GM21619 (cell line): ENCODE data around the gene PPEF2.

Source experiments
- ATAC-seq: cut with Tn5 transposase; IDR thresholded peaks from one replicate; pipeline ENCODE4 v1.9.1; 2021; ENCODE audit not compliant: unreplicated experiment

PPEF2 gene

GRCh38 chr4:75834095-75834771 is 68.0 kb downstream of the PPEF2 start:
- ATAC-seq = no peak

GRCh38 chr4:75831856-75832405 is 70.3 kb downstream of the PPEF2 start:
- no peak for ATAC-seq

- ATAC-seq = no peak
Observed at GRCh38 chr4:75830906-75831305, 71.3 kb downstream of the PPEF2 start.

- no peak for ATAC-seq
Observed at GRCh38 chr4:75823812-75824211, 78.4 kb downstream of the PPEF2 start.

GRCh38 chr4:75822416-75822815 is 79.8 kb downstream of the PPEF2 start:
- ATAC-seq = no peak

- ATAC-seq = no peak
Observed at GRCh38 chr4:75821966-75822365, 80.3 kb downstream of the PPEF2 start.

- ATAC-seq = no peak
Observed at GRCh38 chr4:75821216-75821615, 81.0 kb downstream of the PPEF2 start.

- ATAC-seq = no peak
Observed at GRCh38 chr4:75820676-75821075, 81.6 kb downstream of the PPEF2 start.

- ATAC-seq = no peak
Observed at GRCh38 chr4:75820197-75820596, 82.1 kb downstream of the PPEF2 start.

GRCh38 chr4:75819121-75819520 is 83.1 kb downstream of the PPEF2 start:
- no peak for ATAC-seq

- ATAC-seq = no peak
Observed at GRCh38 chr4:75817901-75818300, 84.4 kb downstream of the PPEF2 start.
